ENCODE data around the gene ITM2C.

Gene ITM2C

DNA sequence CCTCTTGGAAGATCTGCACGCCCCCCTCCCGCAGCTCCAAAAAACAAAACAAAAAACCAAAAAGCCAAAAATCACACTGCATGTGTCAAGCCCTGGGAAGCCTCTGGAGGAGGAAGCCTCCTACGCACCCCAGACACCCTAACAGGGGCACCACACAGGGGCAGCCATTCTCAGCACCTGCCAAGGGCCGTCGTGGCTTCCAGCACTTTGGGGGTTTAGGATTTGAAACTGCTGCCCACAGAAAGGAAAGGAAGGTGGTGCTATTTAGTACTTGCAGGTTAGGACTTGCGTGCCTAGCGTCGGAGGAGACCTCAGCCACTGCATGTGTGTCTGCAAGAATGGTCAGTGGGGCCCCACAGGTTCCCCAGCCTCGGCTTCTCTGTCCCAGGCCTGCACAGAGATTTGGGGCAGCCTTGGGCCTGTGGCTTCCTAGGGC lies 60.7 kb downstream of the ITM2C start:
- no peak overlapping the region for H3K27ac ChIP-seq
- no peak for TF ChIP-seq ZFX (IDR thresholded peaks at IDR 0.05)

DNA sequence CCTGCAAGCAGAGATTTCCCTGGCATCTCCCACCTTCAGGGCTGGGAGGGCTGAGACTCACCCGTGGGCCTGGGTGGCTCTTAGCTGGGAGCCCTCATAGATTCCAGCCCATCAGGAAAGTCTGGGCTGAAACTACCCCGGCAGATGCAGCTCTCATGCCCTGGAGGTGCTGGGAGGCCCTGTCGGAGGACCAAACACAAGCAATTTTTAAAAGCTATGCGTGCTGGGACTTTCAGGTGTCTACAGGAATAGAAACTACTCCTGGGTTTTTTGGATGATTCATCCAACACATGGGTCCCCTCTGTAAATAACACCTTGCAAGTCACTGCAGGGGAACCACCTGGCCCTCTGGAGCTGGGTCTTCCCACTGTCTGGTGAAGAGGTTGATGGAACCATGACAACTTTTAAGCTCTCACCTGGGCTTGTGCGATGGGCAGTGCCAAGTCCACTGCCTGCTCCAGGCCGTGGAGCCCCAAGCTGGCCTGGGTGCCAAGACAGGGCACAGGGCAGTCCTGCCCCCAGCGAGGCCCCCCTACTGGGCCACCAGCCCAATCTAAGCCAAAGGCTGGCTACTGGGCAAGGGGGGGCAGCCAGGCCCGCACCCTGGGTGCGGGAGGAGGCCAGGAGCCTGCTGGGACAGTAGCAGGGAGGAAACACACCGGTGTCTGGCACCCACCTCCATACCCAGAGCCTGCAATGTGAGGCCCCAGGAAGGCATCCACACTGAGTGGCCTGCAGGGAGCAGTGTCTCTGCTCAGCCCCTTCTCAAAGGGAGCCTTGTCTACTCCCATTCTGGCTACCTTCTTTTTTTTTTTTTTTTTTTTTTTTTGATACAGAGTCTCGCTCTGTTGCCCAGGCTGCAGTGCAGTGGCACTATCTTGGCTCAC lies 61.4 kb downstream of the ITM2C start:
- no peak overlapping the region for H3K27ac ChIP-seq
- no peak for TF ChIP-seq ZFX (IDR thresholded peaks at IDR 0.05)
- TF ChIP-seq, protein P1, sequence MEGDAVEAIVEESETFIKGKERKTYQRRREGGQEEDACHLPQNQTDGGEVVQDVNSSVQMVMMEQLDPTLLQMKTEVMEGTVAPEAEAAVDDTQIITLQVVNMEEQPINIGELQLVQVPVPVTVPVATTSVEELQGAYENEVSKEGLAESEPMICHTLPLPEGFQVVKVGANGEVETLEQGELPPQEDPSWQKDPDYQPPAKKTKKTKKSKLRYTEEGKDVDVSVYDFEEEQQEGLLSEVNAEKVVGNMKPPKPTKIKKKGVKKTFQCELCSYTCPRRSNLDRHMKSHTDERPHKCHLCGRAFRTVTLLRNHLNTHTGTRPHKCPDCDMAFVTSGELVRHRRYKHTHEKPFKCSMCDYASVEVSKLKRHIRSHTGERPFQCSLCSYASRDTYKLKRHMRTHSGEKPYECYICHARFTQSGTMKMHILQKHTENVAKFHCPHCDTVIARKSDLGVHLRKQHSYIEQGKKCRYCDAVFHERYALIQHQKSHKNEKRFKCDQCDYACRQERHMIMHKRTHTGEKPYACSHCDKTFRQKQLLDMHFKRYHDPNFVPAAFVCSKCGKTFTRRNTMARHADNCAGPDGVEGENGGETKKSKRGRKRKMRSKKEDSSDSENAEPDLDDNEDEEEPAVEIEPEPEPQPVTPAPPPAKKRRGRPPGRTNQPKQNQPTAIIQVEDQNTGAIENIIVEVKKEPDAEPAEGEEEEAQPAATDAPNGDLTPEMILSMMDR (conservative IDR thresholded peaks at IDR 0.05), result no peak

DNA sequence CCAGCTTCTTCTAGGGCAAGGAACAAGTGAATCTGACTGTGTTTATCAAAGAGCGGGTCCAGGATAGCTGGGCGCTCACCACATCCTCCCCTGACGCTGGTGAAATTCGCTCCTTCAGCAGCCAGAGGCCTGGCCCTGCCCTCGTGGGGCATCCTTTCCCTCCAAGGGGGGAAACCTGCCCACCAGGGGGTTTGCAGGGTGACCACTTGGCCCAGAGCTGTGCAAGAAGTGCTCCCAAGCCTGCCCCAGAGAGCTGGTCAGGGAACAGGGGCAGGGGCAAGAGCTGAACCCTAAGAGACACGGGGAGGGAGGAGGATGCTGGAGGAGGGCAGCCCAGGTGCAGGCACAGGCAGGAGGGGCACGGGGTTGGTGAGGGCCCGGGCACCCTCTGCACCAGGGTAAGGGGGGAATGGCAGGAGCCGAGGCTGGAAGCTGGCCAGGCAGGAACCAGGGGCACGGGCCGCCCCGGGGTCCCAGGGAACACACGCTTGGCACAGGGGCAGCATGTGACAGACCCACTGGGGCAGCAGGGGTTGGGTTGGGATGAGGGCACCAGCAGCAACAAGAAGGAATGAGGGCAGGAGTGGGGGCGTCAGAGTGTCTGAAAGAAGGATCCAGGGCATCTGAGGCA lies 63.1 kb downstream of the ITM2C start:
- H3K27ac ChIP-seq, result no peak overlapping the region
- TF ChIP-seq, protein P1 (conservative IDR thresholded peaks at IDR 0.05), result no peak
- no peak for TF ChIP-seq ZFX (IDR thresholded peaks at IDR 0.05)
